22Rv1 (cell line): ENCODE measurements around the gene COG6.

Experiments
- ZFX ChIP-seq: fragments of 450-650 bp; IDR thresholded peaks from 2 replicates; pipeline ENCODE4 v1.6.1; 2017; ENCODE audit warnings: antibody characterized with exemption, borderline replicate concordance
- TF ChIP-seq, protein P1 (sequence below): fragments of 450-650 bp; IDR thresholded peaks from 2 replicates; pipeline ENCODE4 v1.5.1; 2017; ENCODE audit warnings: mild to moderate bottlenecking

DNA sequence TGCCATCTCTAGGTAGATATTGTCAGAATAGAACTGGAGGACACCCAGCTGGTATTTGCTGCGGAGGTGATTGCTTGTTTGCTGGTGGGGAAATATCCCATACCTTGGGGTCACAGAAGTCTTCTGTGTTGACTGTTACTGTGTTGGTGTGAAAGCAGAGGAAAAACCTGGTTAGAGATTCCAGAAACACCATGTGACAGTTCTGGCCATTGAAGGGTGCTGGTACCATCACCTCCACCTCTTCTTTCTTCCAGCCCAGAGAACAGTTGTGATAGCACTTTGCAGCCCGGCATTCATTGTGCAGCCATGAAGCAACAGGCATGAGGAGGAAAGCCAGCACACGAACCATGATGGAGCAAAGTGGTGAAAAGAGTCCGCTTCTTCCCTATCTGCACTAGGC is 47.6 kb upstream of the COG6 start:
- TF ChIP-seq, protein P1, sequence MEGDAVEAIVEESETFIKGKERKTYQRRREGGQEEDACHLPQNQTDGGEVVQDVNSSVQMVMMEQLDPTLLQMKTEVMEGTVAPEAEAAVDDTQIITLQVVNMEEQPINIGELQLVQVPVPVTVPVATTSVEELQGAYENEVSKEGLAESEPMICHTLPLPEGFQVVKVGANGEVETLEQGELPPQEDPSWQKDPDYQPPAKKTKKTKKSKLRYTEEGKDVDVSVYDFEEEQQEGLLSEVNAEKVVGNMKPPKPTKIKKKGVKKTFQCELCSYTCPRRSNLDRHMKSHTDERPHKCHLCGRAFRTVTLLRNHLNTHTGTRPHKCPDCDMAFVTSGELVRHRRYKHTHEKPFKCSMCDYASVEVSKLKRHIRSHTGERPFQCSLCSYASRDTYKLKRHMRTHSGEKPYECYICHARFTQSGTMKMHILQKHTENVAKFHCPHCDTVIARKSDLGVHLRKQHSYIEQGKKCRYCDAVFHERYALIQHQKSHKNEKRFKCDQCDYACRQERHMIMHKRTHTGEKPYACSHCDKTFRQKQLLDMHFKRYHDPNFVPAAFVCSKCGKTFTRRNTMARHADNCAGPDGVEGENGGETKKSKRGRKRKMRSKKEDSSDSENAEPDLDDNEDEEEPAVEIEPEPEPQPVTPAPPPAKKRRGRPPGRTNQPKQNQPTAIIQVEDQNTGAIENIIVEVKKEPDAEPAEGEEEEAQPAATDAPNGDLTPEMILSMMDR, result no peak
- TF ChIP-seq ZFX, result no peak
